PC-3 (cell line): Measurements from ENCODE around the gene LSP1. TPM values are rescaled to one million over a fixed set of nuclear protein-coding genes. Genes with fewer than 3 reads are reported as not detected.

Experiments used
- ATAC-seq: fragments of 200-7000 bp; cut with Tn5 transposase; 2 replicates; pipeline ENCODE4 v1.9.1; 2020; ENCODE audit warnings: mild to moderate bottlenecking, moderate library complexity
- BruUV-seq: library from RNA; stranded (reverse); fragments of 400-500 nt; replicated peaks from 2 replicates; lab custom pipeline; 2021; lab: Mats Ljungman, UMichigan
- CTCF ChIA-PET: fragments of 300-600 bp; sonication (Branson Sonifier 250); formaldehyde crosslinking; loops from one replicate; lab custom pipeline; 2022; ENCODE audit warnings: antibody characterized with exemption; lab: Charles Lee
- POLR2A ChIA-PET: fragments of 300-600 bp; sonication (Branson Sonifier 250); formaldehyde crosslinking; loops from one replicate; lab custom pipeline; 2022; ENCODE audit warnings: antibody characterized with exemption; ENCODE audit not compliant: unreplicated experiment; lab: Charles Lee
- DNase-seq: peaks from one replicate; pipeline ENCODE4 v3.0.0-alpha.2; 2015
- H2AFZ ChIP-seq: fragments of 300-600 bp; sonication (generic); 2 replicates; pipeline ENCODE4 v1.6.0; 2016; ENCODE audit warnings: antibody characterized with exemption, low read length
- H3F3A ChIP-seq: fragments of 300-600 bp; sonication (generic); one replicate; pipeline ENCODE4 v1.6.0; 2017; ENCODE audit warnings: antibody characterized with exemption, low read length, control low read depth, mild to moderate bottlenecking; ENCODE audit not compliant: unreplicated experiment
- H3K27ac ChIP-seq: fragments of 300-600 bp; sonication (generic); 2 replicates; pipeline ENCODE4 v1.5.1; 2016; ENCODE audit warnings: mild to moderate bottlenecking, low read length
- H3K27me3 ChIP-seq: fragments of 300-600 bp; sonication (generic); 2 replicates; pipeline ENCODE4 v1.6.1; 2016; ENCODE audit warnings: low read length, mixed read lengths
- H3K36me3 ChIP-seq: fragments of 300-600 bp; sonication (generic); 2 replicates; pipeline ENCODE4 v1.6.1; 2016; ENCODE audit warnings: low read depth, mixed run types, low read length, mixed read lengths
- H3K4me1 ChIP-seq: fragments of 300-600 bp; sonication (generic); 2 replicates; pipeline ENCODE4 v1.5.1; 2016; ENCODE audit warnings: low read length; ENCODE audit not compliant: insufficient read depth
- H3K4me2 ChIP-seq: fragments of 300-600 bp; sonication (generic); 2 replicates; pipeline ENCODE4 v1.6.0; 2016; ENCODE audit warnings: low read length
- H3K4me3 ChIP-seq: fragments of 300-600 bp; sonication (generic); 2 replicates; pipeline ENCODE4 v1.5.1; 2016; ENCODE audit warnings: mild to moderate bottlenecking, low read length, mixed read lengths
- H3K79me2 ChIP-seq: fragments of 300-600 bp; sonication (generic); 2 replicates; pipeline ENCODE4 v1.6.1; 2017; ENCODE audit warnings: low read length, mixed read lengths
- H3K9ac ChIP-seq: fragments of 300-600 bp; sonication (generic); 2 replicates; pipeline ENCODE4 v1.6.0; 2016; ENCODE audit warnings: mild to moderate bottlenecking, low read length
- H3K9me2 ChIP-seq: fragments of 300-600 bp; sonication (generic); replicated peaks from 2 replicates; pipeline ENCODE4 v1.6.1; 2016; ENCODE audit warnings: mixed run types, low read length, mixed read lengths
- H3K9me3 ChIP-seq: fragments of 300-600 bp; sonication (generic); 2 replicates; pipeline ENCODE4 v1.6.1; 2016; ENCODE audit warnings: low read length, mixed read lengths
- H4K20me1 ChIP-seq: fragments of 300-600 bp; sonication (generic); 2 replicates; pipeline ENCODE4 v1.6.1; 2016; ENCODE audit warnings: low read length, mixed read lengths
- EZH2 ChIP-seq: fragments of 300-600 bp; sonication (generic); IDR thresholded peaks from one replicate; pipeline ENCODE4 v1.6.1; 2017; ENCODE audit warnings: antibody characterized with exemption, mild to moderate bottlenecking, low read length; ENCODE audit not compliant: unreplicated experiment
- EZH2phosphoT487 ChIP-seq: fragments of 300-600 bp; sonication (generic); IDR thresholded peaks from 2 replicates; pipeline ENCODE4 v1.6.1; 2018; ENCODE audit warnings: mild to moderate bottlenecking, antibody characterized with exemption, low read length, borderline replicate concordance
- intact Hi-C: fragments of 100-400 bp; cut with micrococcal nuclease; formaldehyde crosslinking; loops from 2 replicates; pipeline ENCODE4 v1.9.0; 2023
- total RNA-seq: library from RNA; depleted of rRNA; stranded (reverse); fragments of >200 nt; gene quantifications from 2 replicates; pipeline ENCODE4 v1.2.3, GENCODE V29; 2014
- TF ChIP-seq, protein P1 (sequence below): fragments of 300-600 bp; sonication (generic); conservative IDR thresholded peaks from 2 replicates; pipeline ENCODE4 v1.5.1; 2017; ENCODE audit warnings: antibody characterized with exemption, low read depth, mild to moderate bottlenecking, low read length

LSP1 gene
- total RNA-seq, 1 experiment from 2014 or later, result not detected

DNA sequence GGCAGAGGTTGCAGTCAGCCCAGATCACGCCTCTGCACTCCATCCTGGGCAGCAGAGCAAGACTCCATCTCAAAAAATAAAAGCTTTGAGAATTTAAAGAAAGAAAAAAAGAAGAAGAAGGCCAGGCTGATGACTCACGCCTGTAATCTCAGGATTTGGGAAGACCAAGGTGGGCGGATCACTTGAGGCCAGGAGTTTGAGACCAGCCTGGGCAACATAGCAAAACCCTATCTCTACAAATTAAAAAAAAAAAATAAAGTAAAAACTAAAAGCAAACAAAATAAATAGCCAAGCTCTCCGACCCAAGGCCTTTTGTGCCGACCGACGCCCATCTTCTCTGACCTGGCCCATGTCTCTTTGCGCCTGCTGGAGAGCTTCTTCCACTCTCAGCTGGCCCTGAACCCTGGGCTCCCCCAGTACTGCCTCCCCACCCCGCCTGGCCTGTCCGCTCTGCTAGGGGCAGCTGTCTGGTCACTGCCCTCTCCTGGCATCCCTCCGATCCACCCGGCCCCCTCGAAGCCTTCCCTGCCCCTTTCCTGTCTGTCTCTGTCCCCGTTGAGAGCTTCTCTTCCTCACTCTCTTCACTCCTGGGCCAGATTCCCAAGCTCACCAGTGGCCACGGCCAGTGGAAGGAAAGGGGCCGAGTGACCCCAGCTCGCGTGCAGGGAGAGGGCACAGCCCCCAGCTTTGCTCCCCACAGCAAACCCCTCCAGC lies 4.8 kb upstream of the LSP1 start:
- Histone ChIP-seq H3K9me2 (no peaks in the 10 kb centered on the region), H3K36me3 (no peaks in the 10 kb centered on the region), H3K79me2 (no peaks in the 10 kb centered on the region), H3F3A (no peaks in the 10 kb centered on the region), H3K4me2 (no peak overlapping the region), H3K4me1 (no peaks in the 10 kb centered on the region), H3K27ac (no peak overlapping the region), H3K4me3 (no peak overlapping the region), H3K9me3 (no peaks in the 10 kb centered on the region), H2AFZ (no peak overlapping the region), H3K9ac (no peak overlapping the region), H4K20me1 (no peaks in the 10 kb centered on the region), H3K27me3 (no peaks in the 10 kb centered on the region)
- no peak for ATAC-seq
- TF ChIP-seq EZH2phosphoT487, result no peak
- no peak for TF ChIP-seq EZH2
- TF ChIP-seq, protein P1, sequence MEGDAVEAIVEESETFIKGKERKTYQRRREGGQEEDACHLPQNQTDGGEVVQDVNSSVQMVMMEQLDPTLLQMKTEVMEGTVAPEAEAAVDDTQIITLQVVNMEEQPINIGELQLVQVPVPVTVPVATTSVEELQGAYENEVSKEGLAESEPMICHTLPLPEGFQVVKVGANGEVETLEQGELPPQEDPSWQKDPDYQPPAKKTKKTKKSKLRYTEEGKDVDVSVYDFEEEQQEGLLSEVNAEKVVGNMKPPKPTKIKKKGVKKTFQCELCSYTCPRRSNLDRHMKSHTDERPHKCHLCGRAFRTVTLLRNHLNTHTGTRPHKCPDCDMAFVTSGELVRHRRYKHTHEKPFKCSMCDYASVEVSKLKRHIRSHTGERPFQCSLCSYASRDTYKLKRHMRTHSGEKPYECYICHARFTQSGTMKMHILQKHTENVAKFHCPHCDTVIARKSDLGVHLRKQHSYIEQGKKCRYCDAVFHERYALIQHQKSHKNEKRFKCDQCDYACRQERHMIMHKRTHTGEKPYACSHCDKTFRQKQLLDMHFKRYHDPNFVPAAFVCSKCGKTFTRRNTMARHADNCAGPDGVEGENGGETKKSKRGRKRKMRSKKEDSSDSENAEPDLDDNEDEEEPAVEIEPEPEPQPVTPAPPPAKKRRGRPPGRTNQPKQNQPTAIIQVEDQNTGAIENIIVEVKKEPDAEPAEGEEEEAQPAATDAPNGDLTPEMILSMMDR, result no peak
- BruUV-seq, result no TSS peak
- ChIA-PET CTCF (interaction anchor here (0.5 to 0.6 kb wide), 2 partner anchors 12 to 15 kb away, joined by 3 to 5 read pairs; no protein-coding TSS in a partner anchor), POLR2A (no interaction called here)
- intact Hi-C loops, result no loop called here
- no peak for DNase-seq

GRCh38 chr11:1848640-1849430 lies 4.0 kb upstream of the LSP1 start:
- H3K79me2 ChIP-seq, result no peaks in the 10 kb centered on the region
- no peak overlapping the region for H3K9ac ChIP-seq
- ChIA-PET CTCF (interaction anchor here (0.5 kb wide), 1 partner anchor 16 kb away, joined by 7 read pairs; no protein-coding TSS in a partner anchor), POLR2A (no interaction called here)
- H3F3A ChIP-seq, result no peaks in the 10 kb centered on the region
- no peak overlapping the region for H3K27ac ChIP-seq
- no TSS peak for BruUV-seq
- no peaks in the 10 kb centered on the region for H3K9me2 ChIP-seq
- no peaks in the 10 kb centered on the region for H3K27me3 ChIP-seq
- H3K4me2 ChIP-seq, result no peak overlapping the region
- no peaks in the 10 kb centered on the region for H3K9me3 ChIP-seq
- no peak overlapping the region for H3K4me3 ChIP-seq
- no peak overlapping the region for H2AFZ ChIP-seq
- H3K4me1 ChIP-seq, result no peaks in the 10 kb centered on the region
- intact Hi-C loops, result no loop called here
- H4K20me1 ChIP-seq, result no peaks in the 10 kb centered on the region
- DNase-seq (no peak), ATAC-seq (no peak)
- TF ChIP-seq EZH2phosphoT487 (no peak), EZH2 (no peak)
- TF ChIP-seq, protein P1, result no peak
- no peaks in the 10 kb centered on the region for H3K36me3 ChIP-seq
